ENCODE results near the gene BTBD18. TPM values are rescaled to one million over a fixed set of nuclear protein-coding genes. Genes with fewer than 3 reads are reported as not detected.

BTBD18 gene
- polyA plus RNA-seq, 1 donor = 0.09 TPM

DNA sequence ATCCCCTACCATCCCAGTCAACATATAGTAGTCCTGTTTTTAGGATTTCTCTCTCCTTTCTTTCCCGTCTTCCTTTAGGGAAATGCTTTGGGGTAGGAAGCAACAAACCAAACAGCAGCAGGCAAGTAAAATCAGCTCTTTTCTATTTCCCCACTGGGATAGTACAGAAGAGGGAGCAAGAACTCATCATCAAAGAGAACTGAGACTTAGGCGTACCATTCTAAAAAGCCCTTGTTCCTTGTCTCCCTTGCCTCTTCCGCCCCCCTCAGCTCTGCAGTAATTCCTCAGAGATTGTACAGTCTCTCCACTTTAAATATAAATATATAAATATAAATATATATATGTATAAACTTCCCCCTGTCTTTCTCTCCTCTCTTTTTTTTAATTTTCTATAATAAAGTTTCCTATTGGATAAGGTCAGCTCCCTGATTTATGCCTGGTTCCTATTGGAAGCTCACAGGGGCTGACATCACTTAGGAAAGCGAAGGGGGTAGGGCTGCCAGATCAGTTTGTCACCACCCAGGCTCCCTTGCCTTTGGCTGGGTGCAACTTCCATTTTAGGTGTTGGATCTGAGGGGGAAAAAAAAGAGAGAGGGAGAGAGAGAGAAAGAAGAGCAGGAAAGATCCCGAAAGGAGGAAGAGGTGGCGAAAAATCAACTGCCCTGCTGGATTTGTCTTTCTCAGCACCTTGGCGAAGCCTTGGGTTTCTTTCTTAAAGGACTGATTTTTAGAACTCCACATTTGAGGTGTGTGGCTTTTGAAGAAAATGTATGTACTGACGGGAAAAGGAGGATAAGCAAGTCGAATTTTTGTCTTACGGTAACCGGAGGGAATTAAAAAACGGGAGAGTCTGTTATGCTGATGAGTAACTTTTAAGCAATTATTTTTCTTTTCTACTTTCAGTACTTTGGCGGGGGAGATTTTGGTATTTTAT lies 9.9 kb upstream of the BTBD18 start, which contains the start of gene CTNND1:
Gene CTNND1 (plus strand): TSS at position 502 of the 934 bp plus-strand sequence. CDS start 29,677 bp downstream, outside the sequence.
- DNase-seq = peak; percentile 96 to 97
- peak within 1 kb of the TSS; percentile 94 for H3K27ac ChIP-seq (ENCODE audit: low read length)
- 0% methylated on average over 7 of the region's 13 CpGs for WGBS (ENCODE audit: insufficient coverage, low lambda C conversion rate)
- H3K9me3 ChIP-seq (ENCODE audit: control insufficient read depth, low read depth, low read length) = no peaks in the 10 kb centered on the region
- H3K4me3 ChIP-seq (ENCODE audit: low read length) = peak within 1 kb of the TSS; percentile 73
- H3K27me3 ChIP-seq (ENCODE audit: control insufficient read depth, insufficient read depth, low read length) = no peaks in the 10 kb centered on the region
- H3K4me1 ChIP-seq (ENCODE audit: control insufficient read depth, insufficient read depth, low read length) = peaks cover 12% of the 10 kb centered on the region
- no peaks in the 10 kb centered on the region for H3K36me3 ChIP-seq (ENCODE audit: control insufficient read depth, insufficient read depth, low read length)

DNA sequence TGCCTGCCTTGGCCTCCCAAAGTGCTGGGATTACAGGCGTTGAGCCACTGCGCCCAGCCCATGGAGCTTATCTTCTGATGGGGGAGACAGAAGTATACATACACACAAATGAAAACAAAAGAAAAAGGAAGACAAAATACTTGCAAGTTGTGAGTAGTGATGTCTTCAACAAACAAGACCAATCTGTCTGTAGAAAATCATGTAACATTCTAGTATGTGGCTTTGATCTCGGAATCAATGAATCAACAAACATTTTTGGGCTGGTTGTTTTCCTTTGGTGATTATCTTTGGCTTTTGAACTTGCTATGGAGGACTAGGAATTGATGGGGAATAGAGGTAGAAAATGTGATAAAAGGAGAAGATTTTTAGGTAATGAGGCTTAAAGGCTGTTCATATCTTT lies 6.6 kb upstream of the BTBD18 start:
- no peak overlapping the region for H3K27ac ChIP-seq (ENCODE audit: low read length)
- H3K4me1 ChIP-seq (ENCODE audit: control insufficient read depth, insufficient read depth, low read length) = no peaks in the 10 kb centered on the region
- H3K9me3 ChIP-seq (ENCODE audit: control insufficient read depth, low read depth, low read length) = peaks cover under 1% of the 10 kb centered on the region
- WGBS (ENCODE audit: insufficient coverage, low lambda C conversion rate) = no CpG with 5 or more reads among the region's 3 CpGs
- no peak for DNase-seq
- no peaks in the 10 kb centered on the region for H3K27me3 ChIP-seq (ENCODE audit: control insufficient read depth, insufficient read depth, low read length)
- no peaks in the 10 kb centered on the region for H3K36me3 ChIP-seq (ENCODE audit: control insufficient read depth, insufficient read depth, low read length)
- H3K4me3 ChIP-seq (ENCODE audit: low read length) = no peak overlapping the region

DNA sequence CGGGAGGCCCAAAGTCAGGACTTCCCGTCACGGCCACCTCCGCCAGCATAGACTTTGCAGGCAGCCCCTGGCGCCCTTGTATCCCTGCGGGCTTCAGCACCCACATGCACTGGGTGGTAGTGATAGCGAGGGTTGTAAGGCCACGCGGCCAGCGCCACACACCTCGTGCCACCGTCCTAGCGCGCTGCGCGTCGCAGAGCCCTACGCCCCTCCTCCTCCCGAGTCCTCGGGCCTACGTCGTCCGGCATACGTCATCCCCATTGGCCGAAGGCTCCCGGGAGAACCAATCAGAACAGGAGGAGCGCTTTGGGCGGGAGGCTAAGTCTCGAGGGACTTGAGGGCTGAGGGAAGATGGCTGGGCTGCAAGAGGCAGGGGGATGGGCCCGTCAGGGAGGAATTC lies 1.3 kb upstream of the BTBD18 start:
- WGBS (ENCODE audit: insufficient coverage, low lambda C conversion rate) = 100% methylated on average over 13 of the region's 30 CpGs
- DNase-seq = no peak

DNA sequence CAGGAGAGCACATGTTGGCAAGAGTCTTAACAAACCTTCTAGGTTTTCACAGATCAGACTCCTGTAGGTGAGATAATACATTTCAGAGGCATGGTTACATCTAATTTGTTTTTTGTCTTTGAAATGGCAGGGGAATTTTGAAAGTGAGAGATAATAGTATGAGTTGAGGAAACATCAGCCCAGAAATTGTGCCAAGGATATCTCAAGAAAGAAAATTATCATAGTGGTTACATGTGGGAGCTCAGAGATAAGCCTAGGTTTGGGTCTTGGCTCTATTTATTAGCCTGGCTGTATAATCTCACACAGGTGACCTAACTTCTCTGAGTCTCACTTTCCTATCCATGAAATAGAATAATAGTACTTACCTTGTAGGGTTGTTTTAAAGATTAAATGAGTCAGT lies 443 bp downstream of the BTBD18 start:
- H3K36me3 ChIP-seq (ENCODE audit: control insufficient read depth, insufficient read depth, low read length) = no peaks in the 10 kb centered on the region
- peaks cover 6% of the 10 kb centered on the region for H3K9me3 ChIP-seq (ENCODE audit: control insufficient read depth, low read depth, low read length)
- H3K27me3 ChIP-seq (ENCODE audit: control insufficient read depth, insufficient read depth, low read length) = no peaks in the 10 kb centered on the region
- H3K27ac ChIP-seq (ENCODE audit: low read length) = no peak overlapping the region
- H3K4me3 ChIP-seq (ENCODE audit: low read length) = no peak overlapping the region
- peaks cover 4% of the 10 kb centered on the region for H3K4me1 ChIP-seq (ENCODE audit: control insufficient read depth, insufficient read depth, low read length)
- DNase-seq = no peak

More for the DNA sequence above, 1.3 kb upstream of the BTBD18 start:
- Histone ChIP-seq H3K27me3 (ENCODE audit: control insufficient read depth, insufficient read depth, low read length) (no peaks in the 10 kb centered on the region), H3K4me3 (ENCODE audit: low read length) (no peak overlapping the region), H3K27ac (ENCODE audit: low read length) (no peak overlapping the region), H3K9me3 (ENCODE audit: control insufficient read depth, low read depth, low read length) (peaks cover 6% of the 10 kb centered on the region), H3K36me3 (ENCODE audit: control insufficient read depth, insufficient read depth, low read length) (no peaks in the 10 kb centered on the region), H3K4me1 (ENCODE audit: control insufficient read depth, insufficient read depth, low read length) (peaks cover 4% of the 10 kb centered on the region)

DNA sequence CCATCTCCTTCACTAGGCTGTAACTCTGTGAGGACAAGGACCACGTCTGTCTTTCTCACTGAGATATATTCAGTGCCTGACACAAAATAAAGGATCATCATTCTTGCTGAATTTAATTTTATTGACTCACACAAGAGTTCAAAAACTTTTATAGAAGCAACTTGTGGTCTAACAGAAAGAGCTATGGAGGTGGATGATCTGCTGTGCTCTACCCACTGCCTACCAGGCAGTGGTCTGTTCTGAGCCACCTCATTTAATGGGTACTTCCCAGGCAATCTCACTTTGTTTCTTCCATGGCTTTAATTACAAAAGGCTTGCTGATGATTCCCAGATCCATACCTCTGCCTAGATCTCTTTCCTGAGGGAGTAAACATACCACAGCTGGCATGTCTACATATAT lies 4.7 kb downstream of the BTBD18 start:
- H3K27ac ChIP-seq (ENCODE audit: low read length) = no peak overlapping the region
- no CpG with 5 or more reads among the region's 1 CpG for WGBS (ENCODE audit: insufficient coverage, low lambda C conversion rate)
- no peak overlapping the region for H3K4me3 ChIP-seq (ENCODE audit: low read length)
- H3K36me3 ChIP-seq (ENCODE audit: control insufficient read depth, insufficient read depth, low read length) = peaks cover 34% of the 10 kb centered on the region
- no peak for DNase-seq
- H3K9me3 ChIP-seq (ENCODE audit: control insufficient read depth, low read depth, low read length) = no peaks in the 10 kb centered on the region
- H3K27me3 ChIP-seq (ENCODE audit: control insufficient read depth, insufficient read depth, low read length) = no peaks in the 10 kb centered on the region
- peaks cover 2% of the 10 kb centered on the region for H3K4me1 ChIP-seq (ENCODE audit: control insufficient read depth, insufficient read depth, low read length)

DNA sequence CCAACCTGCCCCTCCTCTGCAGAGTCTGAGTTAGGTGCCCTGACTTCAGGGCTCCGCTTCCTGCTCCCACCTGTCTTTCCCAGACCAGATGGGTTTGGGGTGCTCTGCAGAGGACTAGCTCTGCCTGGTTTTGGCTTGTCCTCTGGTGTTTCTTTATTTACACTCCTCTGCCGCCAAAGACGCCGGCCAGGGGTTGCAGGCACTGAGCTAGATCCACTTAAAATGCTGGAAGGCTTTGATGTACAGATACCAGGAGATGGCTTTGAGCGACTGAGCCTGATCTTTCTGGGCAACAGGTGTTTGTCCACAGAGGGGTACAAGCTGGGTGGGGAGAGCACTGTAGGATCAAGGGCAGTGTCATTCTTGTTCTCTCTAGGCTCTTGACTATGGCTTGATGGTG lies 6.4 kb downstream of the BTBD18 start:
- H3K27ac ChIP-seq (ENCODE audit: low read length) = no peak overlapping the region
- no peaks in the 10 kb centered on the region for H3K27me3 ChIP-seq (ENCODE audit: control insufficient read depth, insufficient read depth, low read length)
- WGBS (ENCODE audit: insufficient coverage, low lambda C conversion rate) = no CpG with 5 or more reads among the region's 5 CpGs
- peaks cover 6% of the 10 kb centered on the region for H3K4me1 ChIP-seq (ENCODE audit: control insufficient read depth, insufficient read depth, low read length)
- H3K9me3 ChIP-seq (ENCODE audit: control insufficient read depth, low read depth, low read length) = no peaks in the 10 kb centered on the region
- DNase-seq = no peak
- H3K36me3 ChIP-seq (ENCODE audit: control insufficient read depth, insufficient read depth, low read length) = peaks cover 34% of the 10 kb centered on the region
- H3K4me3 ChIP-seq (ENCODE audit: low read length) = no peak overlapping the region

DNA sequence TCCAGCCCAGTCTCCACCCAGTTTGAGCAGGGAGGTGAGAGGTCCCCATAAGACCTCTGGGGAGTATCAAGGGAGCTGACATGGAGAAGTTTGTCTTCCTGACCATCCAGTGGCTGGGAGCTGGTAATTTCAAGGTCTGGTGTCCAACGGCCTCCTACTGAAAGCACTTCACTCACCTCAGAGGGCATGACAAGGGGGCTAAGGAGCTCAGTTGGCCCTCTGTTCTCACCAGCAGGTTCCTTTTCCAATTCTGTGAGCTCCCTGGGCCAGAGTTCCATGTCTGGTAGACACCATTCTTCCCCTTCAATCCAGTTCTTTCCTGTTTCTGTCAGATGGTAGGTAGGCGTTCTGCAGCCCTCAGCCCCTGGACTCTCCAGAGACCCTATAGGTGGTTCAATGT lies 7.3 kb downstream of the BTBD18 start:
- peaks cover 34% of the 10 kb centered on the region for H3K36me3 ChIP-seq (ENCODE audit: control insufficient read depth, insufficient read depth, low read length)
- DNase-seq = no peak
- no peaks in the 10 kb centered on the region for H3K9me3 ChIP-seq (ENCODE audit: control insufficient read depth, low read depth, low read length)
- no peaks in the 10 kb centered on the region for H3K27me3 ChIP-seq (ENCODE audit: control insufficient read depth, insufficient read depth, low read length)
- no CpG with 5 or more reads among the region's 2 CpGs for WGBS (ENCODE audit: insufficient coverage, low lambda C conversion rate)
- H3K4me1 ChIP-seq (ENCODE audit: control insufficient read depth, insufficient read depth, low read length) = peaks cover 6% of the 10 kb centered on the region
- no peak overlapping the region for H3K27ac ChIP-seq (ENCODE audit: low read length)
- no peak overlapping the region for H3K4me3 ChIP-seq (ENCODE audit: low read length)

DNA sequence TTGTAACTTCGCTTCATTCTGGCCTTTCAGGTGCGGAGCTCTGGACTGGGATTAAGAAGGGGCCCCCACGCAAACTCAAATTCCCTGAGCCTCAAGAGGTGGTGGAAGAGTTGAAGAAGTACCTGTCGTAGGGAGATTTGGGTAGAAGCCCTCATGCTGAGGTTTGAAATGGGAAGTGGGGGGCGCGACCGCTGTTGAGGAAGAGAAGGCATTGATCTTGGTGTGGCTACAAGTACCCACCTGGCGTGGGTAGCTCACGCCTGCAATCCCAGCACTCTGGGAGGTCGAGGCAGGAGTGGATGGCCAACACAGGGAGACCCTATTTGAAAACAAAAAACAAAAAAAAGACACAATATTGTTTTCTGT lies 9.5 kb downstream of the BTBD18 start:
- Histone ChIP-seq H3K4me3 (ENCODE audit: low read length) (peak overlapping the region; percentile 90), H3K27me3 (ENCODE audit: control insufficient read depth, insufficient read depth, low read length) (no peaks in the 10 kb centered on the region), H3K27ac (ENCODE audit: low read length) (peak overlapping the region; percentile 90), H3K9me3 (ENCODE audit: control insufficient read depth, low read depth, low read length) (no peaks in the 10 kb centered on the region), H3K4me1 (ENCODE audit: control insufficient read depth, insufficient read depth, low read length) (peaks cover 6% of the 10 kb centered on the region), H3K36me3 (ENCODE audit: control insufficient read depth, insufficient read depth, low read length) (peaks cover 53% of the 10 kb centered on the region)
- no peak for DNase-seq
- no CpG with 5 or more reads among the region's 10 CpGs for WGBS (ENCODE audit: insufficient coverage, low lambda C conversion rate)

DNA sequence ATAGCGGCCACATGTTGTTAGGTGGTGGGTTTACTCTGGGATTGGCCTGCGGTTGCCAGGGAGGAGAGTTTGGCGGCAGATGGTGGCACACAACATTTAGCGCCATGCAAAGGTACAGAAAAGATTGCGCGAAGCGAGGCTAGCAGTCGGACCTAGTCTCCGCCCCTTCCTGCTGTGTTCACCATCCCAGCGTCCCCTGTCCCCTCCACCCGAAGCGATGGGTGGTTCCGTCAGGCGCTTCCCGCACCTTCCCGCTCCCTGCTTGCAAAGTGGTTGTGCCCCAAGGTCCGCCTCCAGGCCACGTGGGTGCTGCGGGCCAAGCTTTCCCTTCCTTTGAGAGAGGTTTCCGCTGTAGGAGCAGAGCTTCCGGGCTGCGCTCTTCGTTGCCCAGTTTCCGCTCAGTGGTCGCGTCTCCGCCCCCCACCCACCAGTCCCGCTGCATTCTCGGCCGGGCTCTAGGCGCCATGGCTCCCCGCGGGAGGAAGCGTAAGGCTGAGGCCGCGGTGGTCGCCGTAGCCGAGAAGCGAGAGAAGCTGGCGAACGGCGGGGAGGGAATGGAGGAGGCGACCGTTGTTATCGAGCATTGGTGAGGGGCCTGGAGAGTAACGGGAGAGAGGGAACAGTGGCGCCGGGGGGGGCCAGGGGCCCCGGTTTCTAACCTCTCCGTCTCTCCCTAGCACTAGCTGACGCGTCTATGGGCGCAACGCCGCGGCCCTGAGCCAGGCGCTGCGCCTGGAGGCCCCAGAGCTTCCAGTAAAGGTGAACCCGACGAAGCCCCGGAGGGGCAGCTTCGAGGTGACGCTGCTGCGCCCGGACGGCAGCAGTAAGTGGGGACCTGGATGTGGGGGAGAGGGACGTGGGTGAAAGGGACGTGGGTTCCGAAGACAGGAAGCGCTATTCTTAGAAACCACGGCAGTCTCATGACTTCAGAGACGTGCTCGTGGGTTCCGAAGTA lies 10.2 kb downstream of the BTBD18 start, which contains the start of gene SELENOH:
Gene SELENOH (plus strand): TSS at position 360 of the 955 bp plus-strand sequence. CDS start 105 bp downstream, at position 465.
- Histone ChIP-seq H3K27ac (ENCODE audit: low read length) (peak within 1 kb of the TSS; percentile 90), H3K36me3 (ENCODE audit: control insufficient read depth, insufficient read depth, low read length) (peaks cover 54% of the 10 kb centered on the region), H3K4me1 (ENCODE audit: control insufficient read depth, insufficient read depth, low read length) (peaks cover 6% of the 10 kb centered on the region), H3K9me3 (ENCODE audit: control insufficient read depth, low read depth, low read length) (no peaks in the 10 kb centered on the region), H3K4me3 (ENCODE audit: low read length) (peak within 1 kb of the TSS; percentile 90), H3K27me3 (ENCODE audit: control insufficient read depth, insufficient read depth, low read length) (no peaks in the 10 kb centered on the region)
- no CpG with 5 or more reads among the region's 75 CpGs for WGBS (ENCODE audit: insufficient coverage, low lambda C conversion rate)
- DNase-seq = peak; percentile 97 to 98

DNA sequence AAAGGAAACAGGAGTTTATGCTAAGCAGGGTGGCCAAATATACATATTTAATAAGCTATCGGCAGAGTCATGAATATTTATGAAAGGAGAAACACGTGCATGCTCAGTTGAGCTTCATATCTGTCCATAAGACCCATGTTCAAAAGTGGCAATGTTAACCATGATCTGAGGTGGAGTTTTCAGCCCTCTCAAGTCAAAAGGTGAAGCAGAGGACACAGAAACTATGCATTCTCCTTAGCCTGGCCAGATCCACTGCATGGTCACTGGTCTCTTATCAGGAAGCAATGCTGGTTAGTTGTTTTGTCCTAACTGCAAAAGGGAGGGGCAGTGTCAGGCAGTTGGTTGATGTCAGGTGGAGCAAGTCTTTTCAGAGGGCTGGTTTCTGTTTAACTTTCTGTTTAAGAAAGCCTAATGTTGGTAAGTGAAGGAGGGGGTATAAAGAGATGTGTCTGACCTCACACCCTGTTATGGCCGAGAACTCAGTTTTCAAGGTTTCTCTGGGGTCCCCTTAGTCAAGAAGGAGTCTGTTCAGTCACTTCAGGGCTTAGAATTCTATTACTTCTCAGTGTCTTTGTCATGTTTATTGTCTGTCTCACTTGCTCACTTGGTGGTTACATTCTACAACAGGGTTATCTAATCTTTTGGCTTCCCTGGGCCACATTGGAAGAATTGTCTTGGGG lies 15.9 kb downstream of the BTBD18 start:
- Histone ChIP-seq H3K4me3 (ENCODE audit: low read length) (no peak overlapping the region), H3K4me1 (ENCODE audit: control insufficient read depth, insufficient read depth, low read length) (peaks cover 10% of the 10 kb centered on the region), H3K9me3 (ENCODE audit: control insufficient read depth, low read depth, low read length) (no peaks in the 10 kb centered on the region), H3K36me3 (ENCODE audit: control insufficient read depth, insufficient read depth, low read length) (peaks cover 28% of the 10 kb centered on the region), H3K27ac (ENCODE audit: low read length) (peak overlapping the region; percentile 76), H3K27me3 (ENCODE audit: control insufficient read depth, insufficient read depth, low read length) (no peaks in the 10 kb centered on the region)
- WGBS (ENCODE audit: insufficient coverage, low lambda C conversion rate) = 30% methylated on average over 2 of the region's 3 CpGs
- peak; percentile 19 to 50 for DNase-seq
